Measurements from ENCODE around the gene MOGAT3. TPM values are rescaled to one million over a fixed set of nuclear protein-coding genes. Genes with fewer than 3 reads are reported as not detected.
A peak's percentile ranks its signal among the peaks of the same experiment; 100 is the strongest.

The MOGAT3 gene
- total and polyA plus RNA-seq, 8 donors, result not detected

GRCh38 chr7:101156866-101157589 lies 43.8 kb downstream of the MOGAT3 start:
- Histone ChIP-seq H3K27me3 (no peaks in the 10 kb centered on the region), H3K27ac (no peak overlapping the region), H3K36me3 (peaks cover 0 to 6% (median 0%) of the 10 kb centered on the region in 3 donors), H3K4me1 (no peaks in the 10 kb centered on the region), H3K9me3 (no peaks in the 10 kb centered on the region), H3K4me3 (no peak overlapping the region)
- ATAC-seq, result no peak
- intact Hi-C loops (cut with DNase I), result no loop called here
- TF ChIP-seq CTCF (IDR thresholded peaks at IDR 0.05), result no peak
- WGBS, 2 donors, result 83 to 85% methylated on average over 14 of the region's 14 CpGs
- DNase-seq, result no peak
- FAIRE-seq, result no peak

- H3K9me3 ChIP-seq, result no peaks in the 10 kb centered on the region
- FAIRE-seq (no peak), ATAC-seq (no peak), DNase-seq (no peak)
- no peak overlapping the region for H3K4me3 ChIP-seq
- H3K27ac ChIP-seq, result no peak overlapping the region
- WGBS, 2 donors, result 83 to 84% methylated on average over 6 of the region's 6 CpGs
- peaks cover 0 to 6% (median 0%) of the 10 kb centered on the region in 3 donors for H3K36me3 ChIP-seq
- intact Hi-C loops (cut with DNase I), result no loop called here
- no peaks in the 10 kb centered on the region for H3K27me3 ChIP-seq
- H3K4me1 ChIP-seq, result no peaks in the 10 kb centered on the region
- no peak for TF ChIP-seq CTCF (IDR thresholded peaks at IDR 0.05)
Measured at GRCh38 chr7:101156277-101156676, 44.6 kb downstream of the MOGAT3 start.

- Histone ChIP-seq H3K4me1 (no peaks in the 10 kb centered on the region), H3K36me3 (peaks cover 0 to 6% (median 0%) of the 10 kb centered on the region in 3 donors), H3K4me3 (peak overlapping the region in 3 of 4 donors; percentile 63 to 95 (median 83)), H3K27ac (no peak overlapping the region), H3K27me3 (no peaks in the 10 kb centered on the region), H3K9me3 (no peaks in the 10 kb centered on the region)
- DNase-seq (no peak), ATAC-seq (no peak), FAIRE-seq (no peak)
- 34 to 44% methylated on average over 4 of the region's 4 CpGs for WGBS, 2 donors
- no peak for TF ChIP-seq CTCF (IDR thresholded peaks at IDR 0.05)
- intact Hi-C loops (cut with DNase I), result no loop called here
Measured at GRCh38 chr7:101155303-101155702, 45.5 kb downstream of the MOGAT3 start.

- FAIRE-seq (no peak), ATAC-seq (peak; percentile 13 to 65 (median 48)), DNase-seq (peak in 1 of 6 donors; percentile 78)
- no peak overlapping the region for H3K27ac ChIP-seq
- WGBS, 2 donors, result 0 to 1% methylated on average over 26 to 33 of the region's 34 CpGs
- no peak for TF ChIP-seq CTCF (IDR thresholded peaks at IDR 0.05)
- peaks cover 0 to 6% (median 0%) of the 10 kb centered on the region in 3 donors for H3K36me3 ChIP-seq
- no peaks in the 10 kb centered on the region for H3K27me3 ChIP-seq
- no peaks in the 10 kb centered on the region for H3K4me1 ChIP-seq
- H3K4me3 ChIP-seq, result peak overlapping the region; percentile 63 to 95 (median 74)
- intact Hi-C loops (cut with DNase I), result no loop called here
- no peaks in the 10 kb centered on the region for H3K9me3 ChIP-seq
Measured at GRCh38 chr7:101154693-101155102, 46.1 kb downstream of the MOGAT3 start.

All from pancreas (tissue), 10 donors.